T-helper 2 cell treated with Interferon-gamma antibody and Interleukin-4, amounts not matched to agents 5 μg/mL and 100 μg/mL, for 36 hours (primary cell): ENCODE measurements around the gene POLR1C.
"Not testable (repeated sequence)": the region's sequence is repeated elsewhere in the genome, so short reads cannot be mapped to it uniquely, and the experiment has no call there.

Experiments
- DNase-seq: peaks from one replicate; pipeline ENCODE4 v3.0.0; 2021; ENCODE audit warnings: low spot score
- H3K27ac Mint-ChIP-seq: one replicate; pipeline ENCODE4 v1.8.0; 2021; ENCODE audit warnings: mild to moderate bottlenecking, mixed read lengths
- H3K27me3 Mint-ChIP-seq: one replicate; pipeline ENCODE4 v1.8.0; 2021; ENCODE audit warnings: low read depth, mixed read lengths
- H3K36me3 Mint-ChIP-seq: one replicate; pipeline ENCODE4 v1.8.0; 2021; ENCODE audit warnings: low read depth, mixed read lengths
- H3K4me1 Mint-ChIP-seq: one replicate; pipeline ENCODE4 v1.8.0; 2021; ENCODE audit warnings: low read depth, mixed read lengths
- H3K4me3 Mint-ChIP-seq: one replicate; pipeline ENCODE4 v1.8.0; 2022; ENCODE audit warnings: mild to moderate bottlenecking, moderate library complexity, mixed read lengths
- H3K9me3 Mint-ChIP-seq: one replicate; pipeline ENCODE4 v1.8.0; 2021; ENCODE audit warnings: mixed read lengths

The POLR1C gene

GRCh38 chr6:43509984-43510826, 6.7 kb upstream of the POLR1C start, which contains the start of gene LRRC73:
LRRC73 (minus strand) TSS chr6:43510346; CDS start chr6:43509785, 561 bp downstream.
- Mint-ChIP-seq H3K4me1 (peaks cover 22% of the 10 kb centered on the region), H3K27me3 (peaks cover 19% of the 10 kb centered on the region), H3K27ac (peak within 1 kb of the TSS; percentile 87), H3K36me3 (peaks cover 38% of the 10 kb centered on the region), H3K4me3 (peak within 1 kb of the TSS; percentile 90), H3K9me3 (no peaks in the 10 kb centered on the region)
- peak; percentile 80 for DNase-seq

GRCh38 chr6:43510827-43511163, 6.1 kb upstream of the POLR1C start:
- H3K4me1 Mint-ChIP-seq = peaks cover 26% of the 10 kb centered on the region
- DNase-seq = no peak
- H3K27me3 Mint-ChIP-seq = peaks cover 19% of the 10 kb centered on the region
- H3K9me3 Mint-ChIP-seq = no peaks in the 10 kb centered on the region
- peaks cover 41% of the 10 kb centered on the region for H3K36me3 Mint-ChIP-seq
- H3K27ac Mint-ChIP-seq = no peak overlapping the region
- peak overlapping the region; percentile 62 for H3K4me3 Mint-ChIP-seq

- peaks cover 27% of the 10 kb centered on the region for H3K4me1 Mint-ChIP-seq
- H3K36me3 Mint-ChIP-seq = peaks cover 40% of the 10 kb centered on the region
- peaks cover 19% of the 10 kb centered on the region for H3K27me3 Mint-ChIP-seq
- no peak for DNase-seq
- no peaks in the 10 kb centered on the region for H3K9me3 Mint-ChIP-seq
- H3K4me3 Mint-ChIP-seq = peak overlapping the region; percentile 14
- peak overlapping the region; percentile 72 for H3K27ac Mint-ChIP-seq
Measured at GRCh38 chr6:43511824-43512415, 5.0 kb upstream of the POLR1C start.

- no peaks in the 10 kb centered on the region for H3K9me3 Mint-ChIP-seq
- H3K27me3 Mint-ChIP-seq = no peaks in the 10 kb centered on the region
- H3K4me1 Mint-ChIP-seq = peaks cover 21% of the 10 kb centered on the region
- DNase-seq = no peak
- peaks cover 43% of the 10 kb centered on the region for H3K36me3 Mint-ChIP-seq
- no peak overlapping the region for H3K27ac Mint-ChIP-seq
- no peak overlapping the region for H3K4me3 Mint-ChIP-seq
Measured at GRCh38 chr6:43515808-43516207, 1.1 kb upstream of the POLR1C start.

- H3K4me3 Mint-ChIP-seq = no peak overlapping the region
- H3K4me1 Mint-ChIP-seq = peaks cover 21% of the 10 kb centered on the region
- peaks cover 44% of the 10 kb centered on the region for H3K36me3 Mint-ChIP-seq
- no peak for DNase-seq
- H3K27me3 Mint-ChIP-seq = no peaks in the 10 kb centered on the region
- no peaks in the 10 kb centered on the region for H3K9me3 Mint-ChIP-seq
- no peak overlapping the region for H3K27ac Mint-ChIP-seq
Measured at GRCh38 chr6:43516367-43516696, 557 bp upstream of the POLR1C start.

GRCh38 chr6:43517505-43518357, 842 bp downstream of the POLR1C start:
- Mint-ChIP-seq H3K4me1 (peaks cover 18% of the 10 kb centered on the region), H3K4me3 (no peak overlapping the region), H3K27me3 (no peaks in the 10 kb centered on the region), H3K27ac (no peak overlapping the region), H3K9me3 (no peaks in the 10 kb centered on the region), H3K36me3 (peaks cover 36% of the 10 kb centered on the region)
- no peak for DNase-seq

GRCh38 chr6:43520097-43520496, 3.2 kb downstream of the POLR1C start:
- Mint-ChIP-seq H3K27me3 (no peaks in the 10 kb centered on the region), H3K36me3 (peaks cover 37% of the 10 kb centered on the region), H3K27ac (no peak overlapping the region), H3K4me1 (peaks cover 16% of the 10 kb centered on the region), H3K9me3 (no peaks in the 10 kb centered on the region), H3K4me3 (no peak overlapping the region)
- DNase-seq = no peak

GRCh38 chr6:43521836-43522235, 4.9 kb downstream of the POLR1C start:
- peaks cover 47% of the 10 kb centered on the region for H3K36me3 Mint-ChIP-seq
- H3K4me3 Mint-ChIP-seq = no peak overlapping the region
- no peak for DNase-seq
- H3K9me3 Mint-ChIP-seq = no peaks in the 10 kb centered on the region
- H3K27me3 Mint-ChIP-seq = no peaks in the 10 kb centered on the region
- peaks cover 9% of the 10 kb centered on the region for H3K4me1 Mint-ChIP-seq
- no peak overlapping the region for H3K27ac Mint-ChIP-seq

- Mint-ChIP-seq H3K27ac (no peak overlapping the region), H3K9me3 (no peaks in the 10 kb centered on the region), H3K4me3 (no peak overlapping the region), H3K27me3 (no peaks in the 10 kb centered on the region), H3K36me3 (peaks cover 55% of the 10 kb centered on the region), H3K4me1 (peaks cover 9% of the 10 kb centered on the region)
- no peak for DNase-seq
Measured at GRCh38 chr6:43522547-43523261, 5.8 kb downstream of the POLR1C start.

GRCh38 chr6:43523284-43523683, 6.4 kb downstream of the POLR1C start:
- no peaks in the 10 kb centered on the region for H3K27me3 Mint-ChIP-seq
- peaks cover 61% of the 10 kb centered on the region for H3K36me3 Mint-ChIP-seq
- H3K4me1 Mint-ChIP-seq = peaks cover 9% of the 10 kb centered on the region
- H3K4me3 Mint-ChIP-seq = no peak overlapping the region
- H3K9me3 Mint-ChIP-seq = no peaks in the 10 kb centered on the region
- DNase-seq = no peak
- no peak overlapping the region for H3K27ac Mint-ChIP-seq

- Mint-ChIP-seq H3K27me3 (no peaks in the 10 kb centered on the region), H3K36me3 (peaks cover 61% of the 10 kb centered on the region), H3K27ac (no peak overlapping the region), H3K9me3 (no peaks in the 10 kb centered on the region), H3K4me1 (peaks cover 9% of the 10 kb centered on the region), H3K4me3 (no peak overlapping the region)
- DNase-seq = no peak
Measured at GRCh38 chr6:43524483-43524961, 7.6 kb downstream of the POLR1C start.

- no peak overlapping the region for H3K4me3 Mint-ChIP-seq
- no peaks in the 10 kb centered on the region for H3K4me1 Mint-ChIP-seq
- no peaks in the 10 kb centered on the region for H3K27me3 Mint-ChIP-seq
- peaks cover 41% of the 10 kb centered on the region for H3K36me3 Mint-ChIP-seq
- no peak for DNase-seq
- H3K9me3 Mint-ChIP-seq = no peaks in the 10 kb centered on the region
- H3K27ac Mint-ChIP-seq = no peak overlapping the region
Measured at GRCh38 chr6:43532201-43532600, 15.3 kb downstream of the POLR1C start.

GRCh38 chr6:43538986-43539385, 22.1 kb downstream of the POLR1C start:
- peaks cover 29% of the 10 kb centered on the region for H3K36me3 Mint-ChIP-seq
- not testable (repeated sequence) for DNase-seq, H3K4me3 Mint-ChIP-seq, H3K27ac Mint-ChIP-seq, H3K4me1 Mint-ChIP-seq, H3K9me3 Mint-ChIP-seq, H3K27me3 Mint-ChIP-seq
